ELR (cell line): ENCODE results near the gene ANKRD50.

ENCODE experiments used
- DNase-seq: peaks from one replicate; pipeline ENCODE4 v3.0.0-alpha.2; 2015; ENCODE audit warnings: low read depth

Gene ANKRD50

GRCh38 chr4:124636788-124637187 is 75.7 kb downstream of the ANKRD50 start:
- no peak for DNase-seq

- no peak for DNase-seq
Observed at GRCh38 chr4:124635331-124635730, 77.2 kb downstream of the ANKRD50 start.

- peak; percentile 20 for DNase-seq
Observed at GRCh38 chr4:124633285-124633941, 79.1 kb downstream of the ANKRD50 start.

- DNase-seq: no peak
Observed at GRCh38 chr4:124632439-124632838, 80.1 kb downstream of the ANKRD50 start.

DNA sequence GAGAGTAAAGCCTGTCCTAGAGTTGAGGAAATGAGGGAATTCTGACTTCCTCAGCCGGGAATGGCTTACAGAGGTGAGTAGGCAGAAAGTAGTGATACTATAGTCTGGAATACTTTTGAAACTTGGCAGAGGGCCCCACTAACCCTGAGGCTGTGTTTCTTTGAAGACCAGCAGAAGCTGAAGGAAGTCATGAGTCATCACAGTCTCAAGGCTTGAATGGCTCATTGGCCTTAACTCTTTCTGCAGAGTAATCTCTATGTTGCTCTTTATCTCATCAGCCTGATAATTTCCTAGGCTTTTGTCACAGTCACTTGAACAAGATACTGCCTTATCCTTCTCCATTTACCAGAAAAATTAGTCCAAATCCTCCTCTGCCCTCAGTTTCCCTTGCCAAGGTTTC is 80.8 kb downstream of the ANKRD50 start:
- DNase-seq: peak; percentile 99

GRCh38 chr4:124629681-124630080 is 82.9 kb downstream of the ANKRD50 start:
- DNase-seq: no peak
